ENCODE data around the gene MYDGF.

DNA sequence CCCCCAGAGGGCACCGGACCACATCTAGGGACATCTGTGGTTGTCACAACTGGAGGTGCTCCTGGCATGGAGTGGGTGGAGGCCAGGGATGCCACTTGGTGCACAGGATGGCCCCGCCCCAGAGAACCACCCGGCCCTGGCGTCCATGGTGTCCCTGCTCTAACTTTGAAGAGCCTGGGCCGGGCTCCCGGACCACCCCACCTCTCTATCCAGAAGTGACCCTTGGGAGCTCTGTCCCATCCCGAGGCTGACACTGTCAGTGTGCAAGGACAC is 22.9 kb upstream of the MYDGF start:
- TF ChIP-seq POLR2A (IDR thresholded peaks at IDR 0.05; ENCODE audit: low read depth, low read length): no peak
- no peak for TF ChIP-seq TAF1 (IDR thresholded peaks at IDR 0.05; ENCODE audit: borderline replicate concordance, low read depth, low read length)
